GM23248 (cell line): ENCODE results near the gene PGP. TPM values are rescaled to one million over a fixed set of nuclear protein-coding genes. Genes with fewer than 3 reads are reported as not detected.
"Not testable (repeated sequence)": the region's sequence is repeated elsewhere in the genome, so short reads cannot be mapped to it uniquely, and the experiment has no call there.

Experiments
- DNase-seq: peaks from one replicate; pipeline ENCODE4 v3.0.0-alpha.2; 2015
- H2AFZ ChIP-seq: fragments of 200-600 bp; sonication (generic); 2 replicates; pipeline ENCODE4 v1.6.1; 2016; ENCODE audit warnings: antibody characterized with exemption
- H3F3A ChIP-seq: fragments of 200-600 bp; sonication (generic); 2 replicates; pipeline ENCODE4 v1.6.1; 2016; ENCODE audit warnings: mild to moderate bottlenecking, antibody characterized with exemption, mixed run types; ENCODE audit not compliant: insufficient read depth
- H3K27ac ChIP-seq: fragments of 200-600 bp; sonication (generic); 2 replicates; pipeline ENCODE4 v1.5.1; 2016; ENCODE audit warnings: mild to moderate bottlenecking
- H3K27me3 ChIP-seq: fragments of 200-600 bp; sonication (generic); replicated peaks from 2 replicates; pipeline ENCODE4 v1.6.1; 2016; ENCODE audit warnings: mild to moderate bottlenecking; ENCODE audit not compliant: insufficient read depth
- H3K36me3 ChIP-seq: fragments of 200-600 bp; sonication (generic); 2 replicates; pipeline ENCODE4 v1.6.1; 2016; ENCODE audit warnings: low read depth, mild to moderate bottlenecking
- H3K4me1 ChIP-seq: fragments of 200-600 bp; sonication (generic); 2 replicates; pipeline ENCODE4 v1.6.1; 2016; ENCODE audit warnings: mild to moderate bottlenecking; ENCODE audit not compliant: insufficient read depth
- H3K4me2 ChIP-seq: fragments of 200-600 bp; sonication (generic); one replicate; pipeline ENCODE4 v1.6.1; 2016; ENCODE audit warnings: mild to moderate bottlenecking; ENCODE audit not compliant: unreplicated experiment
- H3K4me3 ChIP-seq: fragments of 200-600 bp; sonication (generic); 2 replicates; pipeline ENCODE4 v1.5.1; 2016; ENCODE audit warnings: mild to moderate bottlenecking
- H3K79me2 ChIP-seq: fragments of 200-600 bp; sonication (generic); 2 replicates; pipeline ENCODE4 v1.6.1; 2016; ENCODE audit warnings: mild to moderate bottlenecking; ENCODE audit not compliant: insufficient read depth
- H3K9ac ChIP-seq: fragments of 200-600 bp; sonication (generic); 2 replicates; pipeline ENCODE4 v1.6.1; 2016; ENCODE audit warnings: mild to moderate bottlenecking
- H3K9me2 ChIP-seq: fragments of 200-600 bp; sonication (generic); 2 replicates; pipeline ENCODE4 v1.6.1; 2016; ENCODE audit warnings: mixed run types, mild to moderate bottlenecking, moderate library complexity; ENCODE audit not compliant: insufficient read depth
- H3K9me3 ChIP-seq: fragments of 200-600 bp; sonication (generic); one replicate; pipeline ENCODE4 v1.6.1; 2017; ENCODE audit warnings: low read depth
- H4K20me1 ChIP-seq: fragments of 200-600 bp; sonication (generic); 2 replicates; pipeline ENCODE4 v1.6.0; 2016; ENCODE audit not compliant: insufficient read depth
- EZH2 ChIP-seq: fragments of 200-600 bp; sonication (generic); IDR thresholded peaks from 2 replicates; pipeline ENCODE4 v1.6.1; 2018; ENCODE audit warnings: antibody characterized with exemption, mild to moderate bottlenecking; ENCODE audit not compliant: insufficient read depth, poor library complexity, severe bottlenecking
- EZH2phosphoT487 ChIP-seq: fragments of 200-600 bp; sonication (generic); IDR thresholded peaks from 2 replicates; pipeline ENCODE4 v1.6.1; 2018; ENCODE audit warnings: antibody characterized with exemption, moderate library complexity, mild to moderate bottlenecking, low read depth; ENCODE audit not compliant: insufficient read depth
- WGBS, 2 experiments: methylation state at CpG; one replicate each; pipeline ENCODE4 v1.1.6; 2015 to 2017; ENCODE audit warnings: low lambda C conversion rate in 2 of 2, low coverage in 1 of 2; ENCODE audit errors: missing lambda C conversion rate in 2 of 2; 5-methylcytosine and 5-hydroxymethylcytosine counted together
- in situ Hi-C: fragments of 300-500 bp; cut with MboI; formaldehyde crosslinking; loops from 2 replicates; pipeline ENCODE4 v1.15.0; 2020
- polyA plus RNA-seq: library from polyadenylated mRNA; unstranded; fragments of >200 nt; fragmentation: Nextera tagmentation; extraction: Ambion mirVana; gene quantifications from 2 replicates; pipeline ENCODE4 v1.2.1, GENCODE V29; 2016
- total RNA-seq: library from RNA; depleted of rRNA; stranded (reverse); fragments of >200 nt; shearing (Covaris generic); gene quantifications from 2 replicates; pipeline ENCODE4 v1.2.3, GENCODE V29; 2014

PGP gene
- total and polyA plus RNA-seq, 2 experiments from 2014 or later, result 10.1 to 25.5 TPM

GRCh38 chr16:2204416-2205103 lies 10.1 kb downstream of the PGP start:
- no peak for TF ChIP-seq EZH2
- TF ChIP-seq EZH2phosphoT487, result no peak

GRCh38 chr16:2203119-2203688 lies 11.4 kb downstream of the PGP start:
- H3K27ac ChIP-seq, H3K4me2 ChIP-seq, H3K9me3 ChIP-seq, H3K36me3 ChIP-seq, H3K9ac ChIP-seq, H2AFZ ChIP-seq, H3K9me2 ChIP-seq, H3K27me3 ChIP-seq, H3F3A ChIP-seq, DNase-seq, H3K4me3 ChIP-seq, in situ Hi-C loops, H3K4me1 ChIP-seq, H4K20me1 ChIP-seq: not testable (repeated sequence)
- whole genome bisulfite sequencing, 2 experiments, result 84 to 90% methylated on average over 8 of the region's 8 CpGs
- peaks cover 16% of the 10 kb centered on the region for H3K79me2 ChIP-seq

More at GRCh38 chr16:2204416-2205103, 10.1 kb downstream of the PGP start:
- no peak for DNase-seq
- H4K20me1 ChIP-seq, result no peaks in the 10 kb centered on the region
- WGBS, 2 experiments, result 72 to 76% methylated on average over 13 of the region's 13 CpGs
- H3F3A ChIP-seq, result no peaks in the 10 kb centered on the region
- H3K36me3 ChIP-seq, result no peaks in the 10 kb centered on the region
- no peaks in the 10 kb centered on the region for H3K9me2 ChIP-seq
- in situ Hi-C loops, result no loop called here
- peak overlapping the region; percentile 72 for H3K4me2 ChIP-seq
- peak overlapping the region; percentile 86 for H3K9ac ChIP-seq
- H3K4me1 ChIP-seq, result peaks cover 3% of the 10 kb centered on the region; the same call in 1 of the 2 replicates
- peaks cover 16% of the 10 kb centered on the region for H3K79me2 ChIP-seq
- peak overlapping the region; percentile 69; the same call in 1 of the 2 replicates for H3K27ac ChIP-seq
- no peaks in the 10 kb centered on the region for H3K27me3 ChIP-seq
- H2AFZ ChIP-seq, result peak overlapping the region; percentile 93
- H3K4me3 ChIP-seq, result peak overlapping the region; percentile 83
- H3K9me3 ChIP-seq, result no peaks in the 10 kb centered on the region

- no peaks in the 10 kb centered on the region for H3F3A ChIP-seq
- no peak overlapping the region for H3K27ac ChIP-seq
- no peaks in the 10 kb centered on the region for H3K79me2 ChIP-seq
- no peak overlapping the region for H3K4me3 ChIP-seq
- H3K9ac ChIP-seq, result no peak overlapping the region
- H3K4me2 ChIP-seq, result no peak overlapping the region
- H3K36me3 ChIP-seq, result no peaks in the 10 kb centered on the region
- H4K20me1 ChIP-seq, result no peaks in the 10 kb centered on the region
- H3K27me3 ChIP-seq, result peaks cover 20% of the 10 kb centered on the region
- no peaks in the 10 kb centered on the region for H3K9me3 ChIP-seq
- in situ Hi-C loops, result no loop called here
- no peak overlapping the region for H2AFZ ChIP-seq
- 75 to 89% methylated on average over 6 of the region's 6 CpGs for WGBS, 2 experiments
- no peak for TF ChIP-seq EZH2phosphoT487
- no peak for TF ChIP-seq EZH2
- H3K4me1 ChIP-seq, result no peaks in the 10 kb centered on the region
- no peak for DNase-seq
- H3K9me2 ChIP-seq, result no peaks in the 10 kb centered on the region
Measured at GRCh38 chr16:2200313-2200712, 14.3 kb downstream of the PGP start.

- Histone ChIP-seq H3K9me2 (no peaks in the 10 kb centered on the region), H3K36me3 (no peaks in the 10 kb centered on the region), H3K27ac (no peak overlapping the region), H3K27me3 (peaks cover 27% of the 10 kb centered on the region), H3F3A (no peaks in the 10 kb centered on the region), H3K4me3 (no peak overlapping the region), H2AFZ (no peak overlapping the region), H3K9ac (no peak overlapping the region), H3K4me2 (no peak overlapping the region), H4K20me1 (no peaks in the 10 kb centered on the region), H3K4me1 (no peaks in the 10 kb centered on the region), H3K9me3 (no peaks in the 10 kb centered on the region), H3K79me2 (no peaks in the 10 kb centered on the region)
- TF ChIP-seq EZH2, result no peak
- TF ChIP-seq EZH2phosphoT487, result no peak
- in situ Hi-C loops, result no loop called here
- 59% methylated on average over 14 of the region's 14 CpGs for WGBS, 2 experiments
- no peak for DNase-seq
Measured at GRCh38 chr16:2199621-2200139, 15.0 kb downstream of the PGP start.
